Measurements from ENCODE around the gene PIM1. TPM values are rescaled to one million over a fixed set of nuclear protein-coding genes. Genes with fewer than 3 reads are reported as not detected.

Gene PIM1
- total RNA-seq, 2 donors from 2014 or later: 15.6 to 26.2 TPM

GRCh38 chr6:37170273-37171200, 585 bp downstream of the PIM1 start:
- intact Hi-C loops (cut with DNase I): loop anchor here (5.0 kb wide), 1 partner anchor 37 kb away; no protein-coding TSS in a partner anchor

DNA sequence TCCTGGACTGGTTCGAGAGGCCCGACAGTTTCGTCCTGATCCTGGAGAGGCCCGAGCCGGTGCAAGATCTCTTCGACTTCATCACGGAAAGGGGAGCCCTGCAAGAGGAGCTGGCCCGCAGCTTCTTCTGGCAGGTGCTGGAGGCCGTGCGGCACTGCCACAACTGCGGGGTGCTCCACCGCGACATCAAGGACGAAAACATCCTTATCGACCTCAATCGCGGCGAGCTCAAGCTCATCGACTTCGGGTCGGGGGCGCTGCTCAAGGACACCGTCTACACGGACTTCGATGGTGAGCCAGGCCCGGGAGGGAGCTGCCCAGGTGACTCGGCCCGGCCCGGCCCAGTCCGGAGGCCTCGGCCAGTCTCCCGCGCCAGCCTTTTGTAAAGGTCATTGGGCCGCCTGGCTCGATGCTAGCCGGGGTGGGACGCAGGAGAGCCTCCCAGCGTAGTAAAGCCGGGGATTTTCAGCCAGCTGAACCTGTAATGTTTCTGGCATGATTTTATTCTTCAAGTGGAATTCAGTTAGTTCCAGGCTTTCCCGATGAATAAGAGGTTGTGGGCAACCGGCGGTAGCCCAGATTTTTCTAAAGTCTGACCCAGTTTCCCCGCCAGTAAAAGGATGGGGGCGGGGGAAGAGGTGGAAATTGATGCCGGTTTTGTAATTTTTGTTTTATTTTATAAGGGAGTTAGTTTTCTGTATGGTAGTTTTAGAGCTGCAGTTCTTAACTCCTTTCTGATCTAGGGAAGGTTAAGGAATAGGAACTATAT, 1.4 kb downstream of the PIM1 start:
- no peaks in the 10 kb centered on the region for H3K27me3 ChIP-seq
- H3K9me3 ChIP-seq: no peaks in the 10 kb centered on the region
- peak overlapping the region; percentile 88 to 89 for H3K9ac ChIP-seq (ENCODE audit: low read depth in 2 of 2, low read length in 2 of 2)
- peaks cover 13% of the 10 kb centered on the region for H3K36me3 ChIP-seq
- H3K4me1 ChIP-seq: no peaks in the 10 kb centered on the region
- peak overlapping the region; percentile 94 for H3K27ac ChIP-seq
- no peak for TF ChIP-seq CTCF (IDR thresholded peaks at IDR 0.05)
- intact Hi-C loops (cut with DNase I): loop anchor here (5.0 kb wide), 1 partner anchor 36 kb away; no protein-coding TSS in a partner anchor
- H3K4me3 ChIP-seq: peak overlapping the region; percentile 90
- DNase-seq: peak; percentile 67

More at GRCh38 chr6:37170273-37171200, 585 bp downstream of the PIM1 start:
- Histone ChIP-seq H3K27me3 (no peaks in the 10 kb centered on the region), H3K9me3 (no peaks in the 10 kb centered on the region), H3K4me1 (no peaks in the 10 kb centered on the region), H3K27ac (peak overlapping the region; percentile 94), H3K9ac (ENCODE audit: low read depth in 2 of 2, low read length in 2 of 2) (peak overlapping the region; percentile 88 to 89), H3K4me3 (peak overlapping the region; percentile 90), H3K36me3 (peaks cover 13% of the 10 kb centered on the region)
- TF ChIP-seq CTCF (IDR thresholded peaks at IDR 0.05): no peak
- DNase-seq: peak; percentile 53

- peak overlapping the region; percentile 94 for H3K27ac ChIP-seq
These were observed 2.2 kb downstream of the PIM1 start for GRCh38 chr6:37171970-37172812.

DNA sequence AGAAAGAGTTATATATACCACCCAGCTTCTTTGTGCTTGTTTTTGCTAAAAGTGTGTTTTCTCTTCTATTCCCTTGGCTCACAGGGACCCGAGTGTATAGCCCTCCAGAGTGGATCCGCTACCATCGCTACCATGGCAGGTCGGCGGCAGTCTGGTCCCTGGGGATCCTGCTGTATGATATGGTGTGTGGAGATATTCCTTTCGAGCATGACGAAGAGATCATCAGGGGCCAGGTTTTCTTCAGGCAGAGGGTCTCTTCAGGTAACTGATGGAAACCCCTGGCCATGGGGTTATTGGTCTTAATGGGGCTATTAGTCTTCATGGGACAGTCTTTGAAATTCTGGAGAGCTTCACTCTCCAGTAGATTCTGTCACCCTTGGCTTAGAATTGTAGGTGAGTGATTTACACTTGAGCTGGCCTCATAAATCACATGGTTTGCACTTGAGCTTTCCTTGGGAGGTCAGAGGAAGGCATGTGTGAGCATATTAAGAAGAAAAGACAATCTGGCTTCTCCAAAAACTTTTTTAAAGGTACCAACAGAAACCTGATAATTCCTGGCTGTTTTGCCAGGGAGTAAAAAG, 3.0 kb downstream of the PIM1 start:
- no peak for DNase-seq
- Histone ChIP-seq H3K9ac (ENCODE audit: low read depth in 2 of 2, low read length in 2 of 2) (peak overlapping the region; percentile 44 to 54), H3K27me3 (no peaks in the 10 kb centered on the region), H3K4me1 (no peaks in the 10 kb centered on the region), H3K4me3 (peak overlapping the region; percentile 90), H3K36me3 (peaks cover 13% of the 10 kb centered on the region), H3K9me3 (no peaks in the 10 kb centered on the region), H3K27ac (peak overlapping the region; percentile 94)
- intact Hi-C loops (cut with DNase I): loop anchor here (2.0 to 5.0 kb wide), 2 partner anchors 34 to 122 kb away; no protein-coding TSS in a partner anchor
- TF ChIP-seq CTCF (IDR thresholded peaks at IDR 0.05): no peak

More at GRCh38 chr6:37171970-37172812, 2.2 kb downstream of the PIM1 start:
- intact Hi-C loops (cut with DNase I): loop anchor here (2.0 to 5.0 kb wide), 2 partner anchors 35 to 121 kb away; no protein-coding TSS in a partner anchor
- Histone ChIP-seq H3K27me3 (no peaks in the 10 kb centered on the region), H3K36me3 (peaks cover 13% of the 10 kb centered on the region), H3K4me1 (no peaks in the 10 kb centered on the region), H3K4me3 (peak overlapping the region; percentile 90), H3K9ac (ENCODE audit: low read depth in 2 of 2, low read length in 2 of 2) (peak overlapping the region; percentile 88 to 89), H3K9me3 (no peaks in the 10 kb centered on the region)
- peak; percentile 91 for TF ChIP-seq CTCF (IDR thresholded peaks at IDR 0.05)
- peak; percentile 97 for DNase-seq
